Smooth muscle cell (in vitro differentiated cells): Measurements from ENCODE around the gene MRPS12. TPM values are rescaled to one million over a fixed set of nuclear protein-coding genes. Genes with fewer than 3 reads are reported as not detected.
"Not testable (repeated sequence)": the region's sequence is repeated elsewhere in the genome, so short reads cannot be mapped to it uniquely, and the experiment has no call there.

Source experiments
- DNase-seq: peaks from one replicate; lab custom pipeline; 2025; ENCODE audit not compliant: unreplicated experiment; lab: John Stamatoyannopoulos, UW
- H2AFZ ChIP-seq: fragments of 200-600 bp; sonication (generic); 2 replicates; pipeline ENCODE4 v1.6.0; 2016; ENCODE audit warnings: antibody characterized with exemption, low read depth, mild to moderate bottlenecking
- H3F3A ChIP-seq: fragments of 200-600 bp; sonication (generic); 2 replicates; pipeline ENCODE4 v1.6.0; 2017; ENCODE audit warnings: antibody characterized with exemption, low read depth
- H3K27ac ChIP-seq: fragments of 200-600 bp; sonication (generic); 2 replicates; pipeline ENCODE4 v1.5.1; 2016; ENCODE audit warnings: low read depth, mild to moderate bottlenecking
- H3K27me3 ChIP-seq: fragments of 200-600 bp; sonication (generic); 2 replicates; pipeline ENCODE4 v1.6.1; 2016; ENCODE audit warnings: low read depth, mild to moderate bottlenecking
- H3K36me3 ChIP-seq: fragments of 200-600 bp; sonication (generic); 2 replicates; pipeline ENCODE4 v1.5.1; 2016; ENCODE audit warnings: low read depth
- H3K4me1 ChIP-seq: fragments of 200-600 bp; sonication (generic); 2 replicates; pipeline ENCODE4 v1.5.1; 2016; ENCODE audit warnings: low read depth
- H3K4me2 ChIP-seq: fragments of 200-600 bp; sonication (generic); 2 replicates; pipeline ENCODE4 v1.6.0; 2016; ENCODE audit warnings: mild to moderate bottlenecking
- H3K4me3 ChIP-seq: fragments of 200-600 bp; sonication (generic); 2 replicates; pipeline ENCODE4 v1.5.1; 2016; ENCODE audit warnings: mild to moderate bottlenecking
- H3K79me2 ChIP-seq: fragments of 200-600 bp; sonication (generic); 2 replicates; pipeline ENCODE4 v1.6.0; 2016; ENCODE audit warnings: low read depth, mild to moderate bottlenecking
- H3K9ac ChIP-seq: fragments of 200-600 bp; sonication (generic); 2 replicates; pipeline ENCODE4 v1.6.0; 2016; ENCODE audit warnings: low read depth
- H3K9me3 ChIP-seq: fragments of 200-600 bp; sonication (generic); replicated peaks from 2 replicates; pipeline ENCODE4 v1.5.1; 2016; ENCODE audit warnings: low read depth
- H4K20me1 ChIP-seq: fragments of 200-600 bp; sonication (generic); 2 replicates; pipeline ENCODE4 v1.6.0; 2016; ENCODE audit warnings: low read depth
- WGBS: methylation state at CpG from one replicate; pipeline ENCODE4 v1.1.7; 2016; ENCODE audit warnings: low lambda C conversion rate; 5-methylcytosine and 5-hydroxymethylcytosine counted together
- polyA plus RNA-seq: library from polyadenylated mRNA; unstranded; fragments of >200 nt; fragmentation: Nextera tagmentation; extraction: Ambion mirVana; gene quantifications from 2 replicates; pipeline ENCODE4 v1.2.1, GENCODE V29; 2016
- total RNA-seq: library from RNA; depleted of rRNA; stranded (reverse); fragments of >200 nt; gene quantifications from 2 replicates; pipeline ENCODE4 v1.2.3, GENCODE V29; 2014
- TF ChIP-seq, protein P1 (sequence below): fragments of 200-600 bp; sonication (generic); IDR thresholded peaks from 2 replicates; pipeline ENCODE4 v1.5.1; 2017; ENCODE audit warnings: borderline replicate concordance, mild to moderate bottlenecking, antibody characterized with exemption; ENCODE audit not compliant: insufficient read depth, poor library complexity, severe bottlenecking

MRPS12 gene
- total RNA-seq (15.5 and 25.7 TPM in 2 replicates), polyA plus RNA-seq (55.2 and 61.7 TPM in 2 replicates)

GRCh38 chr19:38930776-38931520, at the start of gene MRPS12:
Gene MRPS12 (plus strand): TSS chr19:38930944. CDS start chr19:38931295, 351 bp downstream.
- TF ChIP-seq, protein P1, sequence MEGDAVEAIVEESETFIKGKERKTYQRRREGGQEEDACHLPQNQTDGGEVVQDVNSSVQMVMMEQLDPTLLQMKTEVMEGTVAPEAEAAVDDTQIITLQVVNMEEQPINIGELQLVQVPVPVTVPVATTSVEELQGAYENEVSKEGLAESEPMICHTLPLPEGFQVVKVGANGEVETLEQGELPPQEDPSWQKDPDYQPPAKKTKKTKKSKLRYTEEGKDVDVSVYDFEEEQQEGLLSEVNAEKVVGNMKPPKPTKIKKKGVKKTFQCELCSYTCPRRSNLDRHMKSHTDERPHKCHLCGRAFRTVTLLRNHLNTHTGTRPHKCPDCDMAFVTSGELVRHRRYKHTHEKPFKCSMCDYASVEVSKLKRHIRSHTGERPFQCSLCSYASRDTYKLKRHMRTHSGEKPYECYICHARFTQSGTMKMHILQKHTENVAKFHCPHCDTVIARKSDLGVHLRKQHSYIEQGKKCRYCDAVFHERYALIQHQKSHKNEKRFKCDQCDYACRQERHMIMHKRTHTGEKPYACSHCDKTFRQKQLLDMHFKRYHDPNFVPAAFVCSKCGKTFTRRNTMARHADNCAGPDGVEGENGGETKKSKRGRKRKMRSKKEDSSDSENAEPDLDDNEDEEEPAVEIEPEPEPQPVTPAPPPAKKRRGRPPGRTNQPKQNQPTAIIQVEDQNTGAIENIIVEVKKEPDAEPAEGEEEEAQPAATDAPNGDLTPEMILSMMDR, result no peak
- Histone ChIP-seq H3F3A (no peaks in the 10 kb centered on the region), H3K9me3 (no peaks in the 10 kb centered on the region), H3K9ac (peak within 1 kb of the TSS; percentile 95), H2AFZ (peak within 1 kb of the TSS; percentile 97), H3K4me3 (peak within 1 kb of the TSS; percentile 89), H3K36me3 (no peaks in the 10 kb centered on the region), H3K79me2 (peaks cover 30% of the 10 kb centered on the region), H3K27ac (peak within 1 kb of the TSS; percentile 91), H3K4me1 (peaks cover 4% of the 10 kb centered on the region), H3K4me2 (peak within 1 kb of the TSS; percentile 88), H3K27me3 (no peaks in the 10 kb centered on the region), H4K20me1 (no peaks in the 10 kb centered on the region)
- WGBS, result under 1% methylated on average over 40 of the region's 40 CpGs
- DNase-seq, result no peak

- H3K4me1 ChIP-seq, result no peaks in the 10 kb centered on the region
- no peak overlapping the region for H3K4me2 ChIP-seq
- H3K27me3 ChIP-seq, result no peaks in the 10 kb centered on the region
- no peaks in the 10 kb centered on the region for H3F3A ChIP-seq
- no peak for DNase-seq
- TF ChIP-seq, protein P1, result no peak
- 95% methylated on average over 9 of the region's 9 CpGs for WGBS
- H3K9me3 ChIP-seq, result no peaks in the 10 kb centered on the region
- no peaks in the 10 kb centered on the region for H4K20me1 ChIP-seq
- H3K27ac ChIP-seq, result no peak overlapping the region
- H3K79me2 ChIP-seq, result no peaks in the 10 kb centered on the region
- no peak overlapping the region for H3K9ac ChIP-seq
- no peak overlapping the region for H2AFZ ChIP-seq
- H3K4me3 ChIP-seq, result no peak overlapping the region
- H3K36me3 ChIP-seq, result no peaks in the 10 kb centered on the region
Measured at GRCh38 chr19:38883286-38883685, 47.5 kb upstream of the MRPS12 start.

DNA sequence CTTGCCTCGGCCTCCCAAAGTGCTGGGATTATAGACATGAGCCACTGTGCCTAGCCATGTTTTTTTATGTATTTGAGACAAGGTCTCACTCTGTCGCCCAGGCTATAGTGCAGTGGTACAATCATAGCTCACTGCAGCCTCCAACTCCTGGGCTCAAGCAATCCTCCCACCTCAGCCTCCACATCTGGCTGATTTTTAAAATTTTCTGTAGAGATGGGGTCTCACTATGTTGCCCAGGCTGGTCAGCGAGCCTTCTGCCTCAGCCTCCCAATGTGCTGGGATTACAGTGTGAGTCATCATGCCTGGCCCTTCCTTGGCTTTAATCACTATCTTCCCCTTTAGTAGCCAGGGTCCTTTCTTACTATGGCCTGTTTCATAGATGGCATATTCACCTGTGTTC, 46.1 kb upstream of the MRPS12 start:
- H2AFZ ChIP-seq, H3K4me2 ChIP-seq, H3K27me3 ChIP-seq, H3F3A ChIP-seq, DNase-seq, H3K9ac ChIP-seq, H3K4me1 ChIP-seq, H3K79me2 ChIP-seq, H4K20me1 ChIP-seq, H3K36me3 ChIP-seq, H3K27ac ChIP-seq, H3K4me3 ChIP-seq, H3K9me3 ChIP-seq: not testable (repeated sequence)
- 94% methylated on average over 3 of the region's 3 CpGs for WGBS

DNA sequence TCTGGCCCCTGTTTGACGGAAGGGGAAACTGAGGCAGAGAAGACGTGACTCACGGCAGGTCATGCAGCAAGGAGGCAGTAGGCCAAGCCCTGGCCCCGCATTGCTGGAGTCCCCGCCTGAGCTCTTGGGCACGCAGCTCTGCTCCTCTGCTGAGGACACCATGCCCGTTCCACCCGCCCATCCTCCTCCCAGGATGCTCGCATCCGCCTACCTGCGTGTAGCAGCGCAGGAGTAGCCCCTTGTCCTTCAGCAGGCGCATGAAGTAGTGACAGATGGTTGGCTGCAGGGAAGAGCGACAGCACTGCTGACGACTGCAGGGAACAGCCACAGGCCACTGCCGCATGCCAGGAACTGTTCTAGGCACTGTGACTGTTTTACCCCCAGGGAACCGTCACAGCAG, 41.9 kb upstream of the MRPS12 start:
- Histone ChIP-seq H3F3A (no peaks in the 10 kb centered on the region), H3K9me3 (no peaks in the 10 kb centered on the region), H4K20me1 (no peaks in the 10 kb centered on the region), H3K79me2 (no peaks in the 10 kb centered on the region), H3K4me1 (no peaks in the 10 kb centered on the region), H3K27me3 (no peaks in the 10 kb centered on the region), H3K4me2 (no peak overlapping the region), H2AFZ (no peak overlapping the region), H3K9ac (no peak overlapping the region), H3K4me3 (no peak overlapping the region), H3K36me3 (no peaks in the 10 kb centered on the region), H3K27ac (no peak overlapping the region)
- TF ChIP-seq, protein P1, result no peak
- DNase-seq, result no peak
- WGBS, result 96% methylated on average over 17 of the region's 17 CpGs
